ENCODE results near the gene ABCA1.
"Not testable (repeated sequence)": the region's sequence is repeated elsewhere in the genome, so short reads cannot be mapped to it uniquely, and the experiment has no call there.

ABCA1 gene

DNA sequence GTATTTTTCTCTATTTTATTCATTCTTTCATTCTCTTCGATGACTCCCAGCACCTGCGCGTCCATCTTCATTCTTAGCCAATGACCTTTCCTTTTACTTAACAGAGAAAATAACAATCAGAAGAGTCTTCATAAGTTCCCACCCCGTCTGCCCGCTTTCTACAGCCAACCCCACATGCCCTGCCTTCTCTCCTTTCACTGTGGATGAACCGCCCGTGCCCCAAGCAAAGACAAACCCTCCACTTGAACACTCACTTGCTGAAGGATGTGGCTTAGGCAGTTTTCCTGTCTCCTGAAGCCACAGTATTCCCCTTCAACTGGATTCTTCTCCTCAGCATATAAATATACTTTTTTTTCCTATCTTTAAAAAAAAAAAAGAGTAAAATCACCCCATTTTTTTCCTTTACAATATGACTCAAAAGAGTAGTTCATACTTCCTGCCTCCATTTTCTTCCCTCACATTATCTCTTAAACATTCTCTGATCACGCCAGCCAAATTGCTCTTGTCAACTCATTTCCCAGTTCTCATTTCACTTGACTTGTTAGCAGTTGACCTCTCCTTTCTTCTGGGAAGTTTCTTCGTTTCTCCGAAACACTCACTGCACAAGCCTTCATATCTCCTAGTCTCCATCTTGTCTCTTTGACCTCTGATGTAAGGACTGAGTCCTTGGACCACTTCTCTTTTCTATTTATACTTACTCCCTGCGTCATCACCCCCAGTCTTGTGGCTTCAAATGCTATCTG lies 153.0 kb downstream of the ABCA1 start:
- DNase-seq (ENCODE audit: insufficient read length, low spot score): no peak
- FAIRE-seq: no peak

DNA sequence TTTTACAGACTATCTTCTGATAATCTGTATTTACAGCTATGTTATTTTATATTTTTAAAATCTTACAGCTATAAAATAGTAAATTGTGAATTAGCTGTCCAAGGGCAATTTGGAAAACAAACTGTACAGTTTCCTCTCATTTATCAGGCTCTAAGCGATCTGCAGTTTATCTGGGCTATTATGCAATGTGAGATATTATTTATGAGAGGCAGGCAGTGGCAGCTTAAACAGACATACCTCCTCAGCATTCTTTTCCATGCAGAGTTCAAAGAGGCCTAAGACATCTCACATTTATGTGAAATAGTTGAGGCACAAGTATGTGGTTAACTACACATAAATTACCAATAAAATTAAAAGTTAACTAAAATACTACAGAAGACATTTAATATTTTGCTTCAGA lies 153.8 kb downstream of the ABCA1 start:
- DNase-seq (ENCODE audit: insufficient read length, low spot score) (no peak), FAIRE-seq (no peak)

- no peak for FAIRE-seq
Measured at GRCh38 chr9:104772714-104773510, 155.0 kb downstream of the ABCA1 start.

GRCh38 chr9:104769655-104770054 lies 158.3 kb downstream of the ABCA1 start:
- no peak for FAIRE-seq
- no peak for DNase-seq (ENCODE audit: insufficient read length, low spot score)

More at GRCh38 chr9:104772714-104773510, 155.0 kb downstream of the ABCA1 start:
- DNase-seq (ENCODE audit: insufficient read length, low spot score): no peak

DNA sequence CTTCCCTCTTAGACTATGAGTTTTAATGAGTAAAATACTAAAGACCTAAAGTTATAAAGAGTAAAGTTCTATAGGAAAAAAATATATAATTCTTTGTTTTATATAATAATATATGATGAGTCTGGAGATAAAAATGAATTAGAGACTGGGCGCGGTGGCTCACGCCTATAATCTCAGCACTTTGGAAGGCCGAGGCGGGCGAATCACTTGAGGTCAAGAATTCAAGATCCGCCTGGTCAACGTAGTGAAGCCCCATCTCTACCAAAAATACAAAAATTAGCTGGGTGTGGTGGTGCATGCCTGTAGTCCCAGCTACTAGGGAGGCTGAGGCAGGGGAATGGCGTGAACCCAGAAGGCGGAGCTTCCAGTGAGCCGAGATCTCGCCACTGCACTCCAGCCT lies 158.9 kb downstream of the ABCA1 start:
- DNase-seq (ENCODE audit: insufficient read length, low spot score); FAIRE-seq: not testable (repeated sequence)

GRCh38 chr9:104767507-104767906 lies 160.4 kb downstream of the ABCA1 start:
- FAIRE-seq: no peak
- no peak for DNase-seq (ENCODE audit: insufficient read length, low spot score)

DNA sequence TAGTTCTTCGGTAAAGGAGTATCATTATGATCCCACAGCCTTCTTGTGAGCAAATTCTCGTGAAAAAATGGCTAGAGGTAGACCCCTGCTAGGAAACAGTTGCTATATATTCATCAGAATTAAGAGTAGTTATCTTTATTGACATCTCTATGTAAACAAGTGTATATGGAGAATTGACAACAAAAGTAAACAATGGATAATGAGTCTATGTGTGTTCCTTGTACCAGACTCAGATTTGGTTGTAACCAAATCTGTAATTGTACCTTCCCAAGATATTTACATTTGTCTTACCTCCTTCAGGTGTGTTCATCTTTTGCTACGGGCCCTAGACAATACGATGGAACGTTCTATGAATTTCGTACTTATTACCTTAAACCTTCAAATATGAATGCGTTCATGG lies 161.9 kb downstream of the ABCA1 start:
- no peak for DNase-seq (ENCODE audit: insufficient read length, low spot score)
- no peak for FAIRE-seq

GRCh38 chr9:104765138-104765537 lies 162.8 kb downstream of the ABCA1 start:
- no peak for FAIRE-seq

GRCh38 chr9:104758974-104759373 lies 169.0 kb downstream of the ABCA1 start:
- FAIRE-seq: no peak
- DNase-seq (ENCODE audit: insufficient read length, low spot score): no peak

More at GRCh38 chr9:104765138-104765537, 162.8 kb downstream of the ABCA1 start:
- DNase-seq (ENCODE audit: insufficient read length, low spot score): no peak

- no peak for DNase-seq (ENCODE audit: insufficient read length, low spot score)
- no peak for FAIRE-seq
Measured at GRCh38 chr9:104750185-104750767, 177.7 kb downstream of the ABCA1 start.

GRCh38 chr9:104748359-104749031 lies 179.5 kb downstream of the ABCA1 start:
- DNase-seq (ENCODE audit: insufficient read length, low spot score) (no peak), FAIRE-seq (no peak)

DNA sequence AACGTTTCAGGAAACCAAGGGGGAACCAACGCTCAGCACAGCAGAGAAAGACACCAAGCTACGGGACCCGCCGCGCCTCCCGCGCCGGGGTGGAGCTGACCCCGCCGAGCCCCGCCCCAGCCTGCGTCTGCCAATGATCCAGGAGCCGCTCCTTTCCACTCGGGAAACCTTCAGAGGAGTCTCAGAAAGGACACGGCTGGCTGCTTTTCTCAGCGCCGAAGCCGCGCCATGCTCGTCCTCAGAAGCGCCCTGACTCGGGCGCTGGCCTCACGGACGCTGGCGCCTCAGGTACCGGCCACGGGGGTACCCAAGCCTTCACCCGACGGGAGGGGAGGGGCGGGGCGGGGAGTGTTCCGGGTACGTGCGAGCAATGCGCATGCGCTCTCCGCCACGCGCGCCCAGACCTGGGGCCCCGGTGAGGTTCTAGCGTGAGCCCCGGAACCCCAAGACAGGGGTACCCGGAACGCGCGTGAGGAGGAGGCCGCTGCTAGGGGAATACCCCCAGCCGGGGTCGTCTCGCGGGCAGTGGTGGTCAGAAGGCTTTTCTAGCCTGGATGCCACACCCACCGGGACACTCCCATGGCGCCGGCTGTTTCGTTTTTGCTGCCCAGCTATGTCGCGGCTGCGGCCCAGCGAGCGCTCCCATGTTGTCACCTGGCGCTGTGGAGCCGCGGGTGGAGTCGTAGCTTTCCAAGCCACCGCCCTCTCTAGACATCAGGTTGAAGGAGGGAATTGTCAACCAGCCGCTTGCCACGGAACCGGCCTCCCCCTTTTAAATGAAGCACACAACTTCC lies 180.2 kb downstream of the ABCA1 start, which contains the start of gene NIPSNAP3A:
Gene NIPSNAP3A (plus strand): TSS at position 119 of the 794 bp plus-strand sequence. CDS start 110 bp downstream, at position 229.
- DNase-seq (ENCODE audit: insufficient read length, low spot score) (peak; percentile 73), FAIRE-seq (no peak)

DNA sequence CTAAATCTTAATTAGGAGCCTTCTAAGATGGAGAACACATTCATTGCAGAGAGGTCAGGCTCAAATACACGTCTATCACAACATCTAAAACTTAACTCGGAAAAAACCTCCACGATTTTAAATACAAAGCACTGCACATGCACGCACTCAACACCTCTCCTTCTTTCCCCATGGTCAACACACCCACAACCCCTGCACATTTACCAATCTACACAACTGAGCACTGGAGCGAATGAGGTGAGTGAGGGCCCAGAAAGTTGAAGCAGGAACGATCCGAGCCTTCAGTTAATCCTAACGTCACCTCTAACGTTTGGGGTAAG lies 180.8 kb downstream of the ABCA1 start:
- FAIRE-seq (no peak), DNase-seq (ENCODE audit: insufficient read length, low spot score) (no peak)

DNA sequence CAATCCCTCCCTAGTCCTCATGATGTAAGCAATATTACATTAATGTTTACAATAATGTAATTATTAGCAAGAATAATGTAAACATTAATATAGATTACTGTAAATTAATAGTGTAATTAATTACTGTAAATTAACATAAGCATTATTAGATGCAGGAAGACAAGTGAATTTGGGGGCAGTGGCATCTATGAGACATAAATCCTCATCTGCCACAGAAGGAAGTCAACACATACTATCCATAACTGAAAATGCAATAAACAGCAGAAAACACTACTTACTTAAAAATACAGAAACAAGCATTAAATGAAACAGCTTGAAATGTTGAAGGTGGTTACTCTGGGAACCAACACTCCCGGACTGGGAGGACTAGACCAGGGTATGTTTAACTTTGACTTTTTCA lies 181.2 kb downstream of the ABCA1 start:
- no peak for FAIRE-seq
- DNase-seq (ENCODE audit: insufficient read length, low spot score): no peak

DNA sequence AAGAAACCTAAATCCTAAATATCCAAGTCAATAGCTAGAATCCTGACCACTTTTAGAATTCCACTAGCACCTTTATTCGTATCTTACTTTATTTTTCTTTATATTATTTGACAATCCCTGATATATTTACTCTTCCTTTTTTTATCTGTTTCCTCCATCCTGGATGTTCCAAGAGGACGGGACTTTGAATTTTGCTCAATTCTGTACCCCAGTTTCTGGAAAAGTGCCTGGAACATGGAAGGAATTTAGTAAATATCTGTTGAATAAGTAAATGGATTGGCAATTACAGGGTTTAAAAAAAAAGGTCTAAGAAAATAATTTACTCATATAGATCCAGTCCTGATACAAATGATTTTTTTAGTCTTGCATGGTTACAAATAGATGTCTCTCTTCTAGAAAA lies 181.7 kb downstream of the ABCA1 start:
- FAIRE-seq (no peak), DNase-seq (ENCODE audit: insufficient read length, low spot score) (no peak)

- no peak for DNase-seq (ENCODE audit: insufficient read length, low spot score)
- FAIRE-seq: no peak
Measured at GRCh38 chr9:104745852-104746251, 182.1 kb downstream of the ABCA1 start.

GRCh38 chr9:104743376-104743985 lies 184.5 kb downstream of the ABCA1 start:
- peak; percentile 23 for FAIRE-seq
- DNase-seq (ENCODE audit: insufficient read length, low spot score): no peak

- no peak for FAIRE-seq
- DNase-seq (ENCODE audit: insufficient read length, low spot score): no peak
Measured at GRCh38 chr9:104740621-104741020, 187.3 kb downstream of the ABCA1 start.

GRCh38 chr9:104738452-104738851 lies 189.5 kb downstream of the ABCA1 start:
- FAIRE-seq: no peak
- DNase-seq (ENCODE audit: insufficient read length, low spot score): no peak
